Activated naive CD4-positive, alpha-beta T cell treated with anti-CD3 and anti-CD28 coated beads, Interleukin-2, amount 50 U/mL, for 72 hours (primary cell): ENCODE results near the gene LRCH3. TPM values are rescaled to one million over a fixed set of nuclear protein-coding genes. Genes with fewer than 3 reads are reported as not detected.

Experiments
- ATAC-seq, 2 donors: fragments of 150-1000 bp; cut with Tn5 transposase; 2 replicates each; pipeline ENCODE4 v1.10.0; 2021; ENCODE audit warnings: mild to moderate bottlenecking in 2 of 2, moderate library complexity in 2 of 2
- DNase-seq, 2 donors: peaks; one replicate each; pipeline ENCODE4 v3.0.0; 2021 to 2022; ENCODE audit warnings: low spot score in 2 of 2
- H3K27ac Mint-ChIP-seq, 2 donors: one replicate each; pipeline ENCODE4 v1.8.0; 2022; ENCODE audit warnings: mild to moderate bottlenecking in 2 of 2, mixed read lengths in 2 of 2
- H3K36me3 Mint-ChIP-seq, 2 donors: one replicate each; pipeline ENCODE4 v1.8.0; 2022; ENCODE audit warnings: mixed read lengths in 2 of 2
- H3K9me3 Mint-ChIP-seq, 2 donors: one replicate each; pipeline ENCODE4 v1.8.0; 2022; ENCODE audit warnings: mixed read lengths in 2 of 2
- total RNA-seq, 2 donors: library from RNA; stranded (reverse); gene quantifications; one replicate each; pipeline ENCODE4 v1.2.3, GENCODE V29; 2022

The LRCH3 gene
- total RNA-seq = 10 to 100 TPM; 25.0 to 74.9 TPM

DNA sequence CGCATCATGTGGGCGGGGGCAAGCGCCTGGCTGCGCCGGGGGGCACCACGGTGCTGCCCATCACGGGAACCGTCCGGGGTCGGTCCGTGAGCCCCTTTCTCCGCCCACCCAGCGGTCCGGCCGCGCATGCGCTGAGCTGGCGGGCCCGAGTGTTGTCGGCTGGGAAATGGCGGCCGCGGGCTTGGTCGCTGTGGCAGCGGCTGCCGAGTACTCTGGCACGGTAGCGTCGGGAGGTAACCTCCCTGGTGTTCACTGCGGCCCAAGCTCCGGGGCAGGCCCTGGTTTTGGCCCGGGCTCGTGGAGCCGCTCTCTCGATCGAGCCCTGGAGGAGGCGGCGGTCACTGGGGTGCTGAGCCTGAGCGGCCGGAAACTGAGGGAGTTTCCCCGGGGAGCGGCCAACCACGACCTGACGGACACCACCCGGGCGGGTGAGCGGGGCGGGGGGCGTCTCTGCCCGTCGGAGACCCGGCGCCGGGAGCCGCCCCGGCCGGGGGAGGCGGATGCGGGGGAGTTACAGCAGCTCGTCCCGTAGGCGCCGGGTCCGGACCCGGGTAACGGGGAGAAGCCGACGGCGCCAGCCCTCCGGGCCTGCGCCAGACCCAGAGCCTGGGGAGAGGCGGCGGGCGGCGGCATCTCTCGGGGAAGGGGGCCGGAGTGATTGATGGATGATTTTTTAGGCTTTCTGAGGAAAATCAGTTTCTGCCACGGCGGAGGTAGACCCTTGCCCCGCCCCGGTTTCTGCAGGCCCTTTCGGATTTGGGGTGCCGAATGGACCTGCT, at the start of gene LRCH3:
TSS of gene LRCH3 (plus strand) at position 142 of the 779 bp plus-strand sequence. CDS start at position 167, 25 bp downstream.
- ATAC-seq (peak; percentile 73 to 84), DNase-seq (peak; percentile 87 to 88)
- Mint-ChIP-seq H3K9me3 (no peaks in the 10 kb centered on the region), H3K27ac (peak within 1 kb of the TSS; percentile 96 to 100), H3K36me3 (peaks cover 8 to 16% of the 10 kb centered on the region in 2 donors)

- no peak for DNase-seq
- no peaks in the 10 kb centered on the region for H3K9me3 Mint-ChIP-seq
- no peak overlapping the region for H3K27ac Mint-ChIP-seq
- no peaks in the 10 kb centered on the region for H3K36me3 Mint-ChIP-seq
- ATAC-seq = no peak
Observed at GRCh38 chr3:197742787-197743186, 48.3 kb upstream of the LRCH3 start.

GRCh38 chr3:197746209-197746608, 44.8 kb upstream of the LRCH3 start:
- DNase-seq = no peak
- Mint-ChIP-seq H3K9me3 (no peaks in the 10 kb centered on the region), H3K27ac (no peak overlapping the region), H3K36me3 (peaks cover 7 to 8% of the 10 kb centered on the region in 2 donors)
- ATAC-seq = no peak

DNA sequence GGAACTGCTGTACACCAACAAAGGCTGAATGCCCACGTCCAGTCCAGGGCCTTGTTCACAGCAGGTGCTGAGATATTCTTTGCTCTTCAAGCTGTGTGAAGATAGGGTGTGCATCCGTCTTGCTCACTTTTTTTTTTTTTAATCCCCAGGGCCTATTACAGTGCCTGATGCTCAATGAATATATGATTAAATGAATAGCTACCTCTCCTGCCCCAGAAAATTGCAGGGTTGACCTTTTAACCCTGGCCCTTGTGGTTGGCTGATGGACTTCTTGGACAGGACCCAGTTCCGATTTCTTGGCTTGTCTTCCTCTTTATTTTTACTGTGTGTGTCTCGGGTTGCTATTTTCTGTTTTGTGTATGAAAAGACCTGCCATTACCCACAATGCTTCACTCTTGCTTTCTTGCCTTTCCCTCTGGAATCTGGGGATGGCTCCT, 44.2 kb upstream of the LRCH3 start:
- no peak for DNase-seq
- peaks cover 9 to 10% of the 10 kb centered on the region in 2 donors for H3K36me3 Mint-ChIP-seq
- ATAC-seq = no peak
- H3K27ac Mint-ChIP-seq = no peak overlapping the region
- no peaks in the 10 kb centered on the region for H3K9me3 Mint-ChIP-seq

GRCh38 chr3:197748597-197749314, 42.3 kb upstream of the LRCH3 start:
- ATAC-seq (no peak), DNase-seq (no peak)
- Mint-ChIP-seq H3K27ac (peak overlapping the region in 1 of 2 donors; percentile 90), H3K36me3 (peaks cover 9 to 10% of the 10 kb centered on the region in 2 donors), H3K9me3 (no peaks in the 10 kb centered on the region)

DNA sequence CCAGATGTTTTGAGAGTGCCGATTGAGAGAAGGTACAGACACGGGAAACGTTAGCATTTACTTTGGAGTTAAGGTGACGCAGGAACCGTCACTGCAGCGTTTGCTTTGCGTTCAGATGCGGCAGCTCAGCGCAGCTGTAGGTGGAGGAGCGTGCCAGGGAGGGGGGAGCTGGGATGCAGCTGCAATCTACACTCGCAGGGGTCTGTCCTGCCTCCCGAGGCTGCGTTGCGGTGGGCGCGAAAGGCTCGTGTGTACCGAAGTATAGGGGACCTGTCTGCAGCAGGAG, 41.8 kb upstream of the LRCH3 start:
- peak; percentile 39 to 65 for ATAC-seq
- H3K9me3 Mint-ChIP-seq = no peaks in the 10 kb centered on the region
- H3K36me3 Mint-ChIP-seq = peaks cover 9 to 10% of the 10 kb centered on the region in 2 donors
- H3K27ac Mint-ChIP-seq = peak overlapping the region; percentile 90 to 95
- no peak for DNase-seq

- Mint-ChIP-seq H3K27ac (peak within 1 kb of the TSS; percentile 90 to 95), H3K9me3 (no peaks in the 10 kb centered on the region), H3K36me3 (peaks cover 9 to 10% of the 10 kb centered on the region in 2 donors)
- DNase-seq = peak; percentile 82 to 84
- peak; percentile 84 to 87 for ATAC-seq
Observed at GRCh38 chr3:197749601-197750395, 41.3 kb upstream of the LRCH3 start, which contains the start of gene FYTTD1. FYTTD1 (plus strand) TSS chr3:197749883; CDS start chr3:197749972, 89 bp downstream.

- Mint-ChIP-seq H3K27ac (peak overlapping the region; percentile 90 to 92), H3K9me3 (no peaks in the 10 kb centered on the region)
Observed at GRCh38 chr3:197750396-197750831, 40.6 kb upstream of the LRCH3 start.

DNA sequence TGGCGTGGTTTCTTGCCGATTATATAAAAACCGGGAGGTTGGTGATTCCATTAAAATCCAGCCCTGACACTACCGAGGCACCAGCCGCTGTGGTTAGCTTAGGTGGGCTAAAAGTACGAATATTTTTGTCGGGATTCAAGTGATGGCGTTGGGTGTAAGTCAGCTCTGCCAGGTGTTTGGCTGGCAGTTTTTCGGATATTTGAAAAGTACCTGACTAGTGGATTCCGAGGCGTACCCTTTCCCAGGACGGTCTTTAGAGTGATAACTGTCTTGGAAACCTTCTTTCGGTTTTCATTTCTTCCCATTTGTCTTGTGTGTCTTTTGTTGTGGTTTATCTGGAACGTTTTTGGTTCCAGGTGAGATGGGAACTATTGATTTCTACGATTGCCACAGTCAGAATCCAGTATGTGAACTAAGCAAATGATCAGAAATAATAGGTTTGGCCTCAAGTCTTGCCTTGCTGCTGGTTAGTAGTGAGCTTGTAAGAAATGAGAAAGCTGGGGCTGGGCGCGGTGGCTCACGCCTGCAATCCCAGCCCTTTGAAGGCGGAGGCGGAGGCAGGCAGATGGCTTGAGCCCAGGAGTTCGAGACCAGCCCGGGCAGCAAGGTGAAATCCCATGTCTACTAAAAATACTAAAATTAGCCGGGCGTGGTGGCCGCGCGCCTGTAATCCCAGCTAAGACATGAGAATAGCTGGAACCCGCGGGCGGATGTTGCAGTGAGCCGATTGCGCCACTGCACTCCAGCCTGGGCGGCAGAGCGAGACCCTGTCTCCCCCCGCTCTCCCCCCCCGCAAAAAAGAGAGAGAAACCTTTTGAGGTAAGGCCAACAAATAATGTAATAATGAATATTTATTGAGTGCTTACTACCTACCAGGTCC, 40.0 kb upstream of the LRCH3 start:
- no peaks in the 10 kb centered on the region for H3K9me3 Mint-ChIP-seq
- DNase-seq (peak; percentile 30 to 64), ATAC-seq (peak in 1 of 2 donors; percentile 12)

More at GRCh38 chr3:197750396-197750831, 40.6 kb upstream of the LRCH3 start:
- peak; percentile 56 to 70 for DNase-seq
- peaks cover 9 to 10% of the 10 kb centered on the region in 2 donors for H3K36me3 Mint-ChIP-seq
- ATAC-seq = peak; percentile 46 to 72

DNA sequence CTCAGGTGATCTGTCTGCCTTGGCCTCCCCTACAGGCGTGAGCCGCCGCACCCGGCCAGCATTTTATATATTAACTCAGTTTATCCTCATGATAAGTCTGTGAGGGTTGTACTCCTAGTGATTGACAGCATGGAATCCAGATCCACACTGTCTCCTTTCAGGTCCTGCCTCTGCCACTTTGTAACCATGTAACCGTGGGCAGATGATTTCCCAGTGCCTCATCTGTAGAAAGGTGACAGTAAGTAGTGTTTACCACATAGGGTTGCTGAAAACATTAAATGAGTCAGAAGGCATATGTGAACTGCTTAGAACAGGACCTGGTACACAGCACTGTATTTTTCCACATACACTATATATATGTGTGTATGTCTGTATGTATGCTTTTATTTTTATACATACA, 38.9 kb upstream of the LRCH3 start:
- H3K9me3 Mint-ChIP-seq = no peaks in the 10 kb centered on the region
- ATAC-seq = peak; percentile 25 to 59

More for the DNA sequence above, 40.0 kb upstream of the LRCH3 start:
- H3K27ac Mint-ChIP-seq = peak overlapping the region; percentile 90 to 92
- H3K36me3 Mint-ChIP-seq = peaks cover 9 to 10% of the 10 kb centered on the region in 2 donors

DNA sequence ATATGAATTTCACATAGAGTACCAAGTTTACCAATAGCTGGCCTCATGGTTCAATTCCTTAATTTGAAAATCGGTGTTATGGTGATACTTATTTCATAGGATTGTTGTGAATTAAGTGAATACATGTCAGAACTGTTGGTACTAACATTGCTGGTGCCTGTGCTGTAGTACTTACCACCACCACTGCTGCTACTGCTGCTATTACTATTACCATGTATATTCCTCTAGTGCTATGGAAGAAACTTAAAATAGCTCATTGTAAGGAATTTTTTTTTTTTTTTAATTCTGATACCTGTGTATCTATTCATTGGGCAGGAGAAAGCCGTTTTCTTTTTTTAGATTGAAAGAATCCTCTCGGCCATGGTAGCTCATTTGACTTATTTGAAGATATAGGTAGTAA, 37.8 kb upstream of the LRCH3 start:
- Mint-ChIP-seq H3K9me3 (no peaks in the 10 kb centered on the region), H3K36me3 (peaks cover 9 to 10% of the 10 kb centered on the region in 2 donors)
- DNase-seq = no peak

More for the DNA sequence above, 38.9 kb upstream of the LRCH3 start:
- H3K27ac Mint-ChIP-seq = peak overlapping the region; percentile 82 to 90
- H3K36me3 Mint-ChIP-seq = peaks cover 9 to 10% of the 10 kb centered on the region in 2 donors
- DNase-seq = peak in 1 of 2 donors; percentile 25

DNA sequence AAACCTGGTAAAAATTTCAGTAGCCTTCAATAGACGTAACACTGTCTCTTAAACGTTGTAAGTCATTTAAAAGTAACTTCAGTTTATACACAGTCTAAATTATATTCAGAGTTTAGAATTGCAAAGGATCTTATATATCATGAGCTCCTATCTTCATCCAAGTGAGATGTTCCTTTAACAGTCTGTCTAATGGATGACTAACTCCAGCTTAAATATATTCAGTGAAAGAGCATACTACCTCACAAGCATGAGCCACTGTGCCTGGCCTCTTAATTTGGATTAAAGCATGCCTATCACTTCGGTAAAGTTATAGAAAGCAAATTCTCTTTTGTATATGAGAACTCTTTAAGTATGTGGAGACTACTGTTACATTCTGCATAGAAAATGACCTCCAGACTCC, 34.4 kb upstream of the LRCH3 start:
- no peak overlapping the region for H3K27ac Mint-ChIP-seq
- DNase-seq (no peak), ATAC-seq (no peak)
- H3K9me3 Mint-ChIP-seq = no peaks in the 10 kb centered on the region
- no peaks in the 10 kb centered on the region for H3K36me3 Mint-ChIP-seq

More for the DNA sequence above, 37.8 kb upstream of the LRCH3 start:
- peak overlapping the region in 1 of 2 donors; percentile 55 for H3K27ac Mint-ChIP-seq
- no peak for ATAC-seq

GRCh38 chr3:197758512-197758911, 32.5 kb upstream of the LRCH3 start:
- Mint-ChIP-seq H3K9me3 (no peaks in the 10 kb centered on the region), H3K27ac (no peak overlapping the region), H3K36me3 (no peaks in the 10 kb centered on the region)
- no peak for DNase-seq
- ATAC-seq = no peak

GRCh38 chr3:197761784-197762183, 29.3 kb upstream of the LRCH3 start:
- H3K27ac Mint-ChIP-seq = no peak overlapping the region
- DNase-seq = no peak
- H3K36me3 Mint-ChIP-seq = peaks cover 0 to 6% of the 10 kb centered on the region in 2 donors
- no peaks in the 10 kb centered on the region for H3K9me3 Mint-ChIP-seq
- ATAC-seq = no peak

DNA sequence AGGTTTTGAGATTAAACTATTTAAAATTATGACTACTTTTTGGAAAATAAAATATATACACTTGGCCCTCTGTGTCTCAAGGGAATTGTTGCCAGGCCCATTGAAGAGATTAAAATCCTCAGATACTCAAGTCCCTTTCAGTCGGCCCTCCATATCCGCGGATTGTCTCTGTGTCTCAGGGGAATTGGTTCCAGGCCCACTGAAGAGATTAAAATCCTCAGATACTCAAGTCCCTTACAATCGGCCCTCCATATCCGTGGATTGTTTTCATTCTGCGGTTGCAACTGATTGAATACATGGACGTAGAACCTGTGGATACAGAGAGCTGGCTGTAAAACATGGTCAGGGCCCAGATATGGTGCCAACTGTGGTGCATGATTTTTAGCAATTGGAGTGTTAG, 15.7 kb upstream of the LRCH3 start:
- DNase-seq = no peak
- Mint-ChIP-seq H3K27ac (no peak overlapping the region), H3K36me3 (no peaks in the 10 kb centered on the region), H3K9me3 (no peaks in the 10 kb centered on the region)
- ATAC-seq = no peak

DNA sequence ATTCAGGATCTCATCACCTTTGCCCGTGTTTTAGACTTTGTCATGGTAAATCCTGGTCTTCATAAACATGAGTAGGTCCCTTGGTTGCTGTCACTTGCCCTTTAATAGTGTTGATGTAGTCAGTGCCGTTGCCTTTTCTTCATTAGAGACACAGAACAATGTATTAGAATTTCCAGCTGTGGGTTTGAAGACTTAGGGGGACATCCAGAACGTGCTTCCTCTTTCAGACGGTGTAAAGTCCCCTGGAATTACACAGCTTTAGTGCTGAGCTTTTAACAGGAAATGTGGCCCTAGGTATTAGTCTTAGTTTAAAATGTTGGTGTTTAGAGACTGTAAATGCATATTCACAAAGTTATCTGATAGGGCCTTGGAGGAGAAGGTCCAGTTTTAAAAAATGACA, 8.8 kb upstream of the LRCH3 start:
- DNase-seq (no peak), ATAC-seq (no peak)
- no peak overlapping the region for H3K27ac Mint-ChIP-seq
- H3K9me3 Mint-ChIP-seq = no peaks in the 10 kb centered on the region
- H3K36me3 Mint-ChIP-seq = no peaks in the 10 kb centered on the region
